ENCODE data around the gene TMEM132D. TPM values are rescaled to one million over a fixed set of nuclear protein-coding genes. Genes with fewer than 3 reads are reported as not detected.

TMEM132D gene
- total RNA-seq, 1 donor from 2014 or later: 3.6 TPM

DNA sequence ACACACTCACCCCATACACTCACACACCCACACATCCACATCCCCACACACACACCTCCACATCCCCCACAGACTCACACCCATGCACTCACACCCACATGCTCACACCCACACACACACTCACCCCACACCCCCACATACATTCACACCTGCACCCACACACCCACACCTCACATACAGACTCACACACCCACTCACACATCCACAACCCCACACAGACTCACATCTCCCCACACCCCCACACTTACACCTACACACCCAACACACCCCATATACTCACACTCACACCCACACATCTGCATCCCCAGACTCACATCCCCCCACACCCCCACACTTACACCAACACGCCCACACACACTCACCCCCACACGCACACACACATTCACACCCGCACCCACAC, 878.8 kb downstream of the TMEM132D start:
- DNase-seq (ENCODE audit: extremely low read depth, low read depth, low spot score): no peak
